ENCODE measurements around the gene VAT1L.

GRCh38 chr16:77877712-77878347 is 89.5 kb downstream of the VAT1L start:
- TF ChIP-seq CTCF (IDR thresholded peaks at IDR 0.05) = no peak
- TF ChIP-seq EP300 (IDR thresholded peaks at IDR 0.05) = no peak
- no peak for TF ChIP-seq POLR2A (IDR thresholded peaks at IDR 0.05)
- TF ChIP-seq POLR2AphosphoS5 (IDR thresholded peaks at IDR 0.05) = no peak
